Fibroblast of skin of right biceps (primary cell): ENCODE results near the gene PRKD1.
A peak's percentile ranks its signal among the peaks of the same experiment; 100 is the strongest.

Experiments
- DNase-seq: peaks from one replicate; pipeline ENCODE4 v3.0.0-alpha.2; 2013

The PRKD1 gene

DNA sequence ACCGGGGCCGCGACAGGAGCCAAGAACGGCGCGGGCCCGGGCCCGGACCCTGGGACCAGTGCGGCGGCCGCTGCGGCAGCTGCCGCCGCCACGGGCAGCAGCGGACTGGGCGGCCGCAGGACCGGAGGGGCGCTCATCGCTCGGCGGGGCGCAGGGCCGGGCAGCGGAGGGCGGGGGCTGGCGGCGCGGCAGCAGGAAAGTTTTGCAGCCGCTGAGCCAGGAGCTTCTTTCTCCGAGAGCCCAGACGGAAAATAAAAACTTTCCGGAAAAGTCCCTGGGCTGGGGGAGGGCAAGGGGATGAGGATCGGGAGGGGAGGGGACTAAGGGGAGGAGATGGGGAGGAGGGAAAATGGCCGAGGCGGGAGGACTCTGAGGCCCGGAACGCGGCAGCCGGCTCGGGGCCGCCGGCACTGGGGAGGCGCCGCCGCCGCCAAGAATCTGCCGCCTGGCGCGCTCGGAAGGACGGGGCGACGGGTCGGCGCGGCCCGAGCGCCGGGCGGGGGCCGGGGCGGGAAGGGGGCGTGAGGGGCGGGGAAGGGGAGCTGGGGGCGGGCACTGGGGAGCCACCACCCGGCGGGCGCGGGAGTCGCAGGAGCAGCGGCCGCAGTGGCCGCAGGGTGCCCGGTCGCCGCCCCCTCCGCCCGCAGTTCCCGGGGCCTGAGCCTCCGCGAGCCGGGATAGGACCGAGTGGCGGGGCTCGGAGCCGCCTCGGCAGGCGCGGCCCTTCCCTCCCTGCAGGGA is at the start of gene PRKD1:
Gene PRKD1, minus strand, starts transcription at position 472 of the 741 bp plus-strand sequence.
- DNase-seq, result peak; percentile 77

DNA sequence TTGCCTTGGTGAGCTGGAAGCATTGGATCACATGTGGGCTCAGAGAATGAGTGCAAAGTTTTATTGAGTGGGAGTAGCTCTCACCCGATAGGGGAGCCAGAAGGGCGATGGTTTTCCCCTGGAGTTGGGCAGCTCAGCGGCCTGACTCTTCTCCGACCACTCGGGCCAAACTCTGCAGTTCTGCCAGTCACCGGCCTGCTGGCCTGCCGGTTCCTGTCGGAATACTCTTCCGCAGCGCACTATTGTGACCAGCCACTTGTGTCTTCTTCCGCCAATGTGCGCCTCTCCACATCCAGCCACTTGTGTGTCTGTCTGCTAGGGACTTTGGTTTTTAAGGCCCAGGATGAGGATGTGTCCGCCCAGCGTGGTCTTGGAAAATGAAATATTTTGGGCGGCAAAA is 43.5 kb upstream of the PRKD1 start:
- no peak for DNase-seq

DNA sequence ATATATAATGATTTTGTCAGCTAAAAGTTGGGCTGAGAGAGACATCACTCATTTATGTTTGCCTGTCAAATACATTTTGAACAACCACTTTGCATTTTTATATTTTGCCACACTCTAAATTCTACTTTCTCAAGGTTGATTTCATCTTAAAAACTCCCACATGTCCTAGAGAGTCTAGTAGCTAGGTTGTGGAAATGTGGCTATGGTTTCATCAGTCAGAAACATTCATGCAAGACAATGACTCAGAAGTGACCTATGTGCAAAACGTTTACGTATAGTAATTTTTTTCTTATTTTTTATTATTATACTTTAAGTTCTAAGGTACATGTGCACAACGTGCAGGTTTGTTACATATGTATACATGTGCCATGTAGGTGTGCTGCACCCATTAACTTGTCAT is 27.4 kb upstream of the PRKD1 start:
- DNase-seq, result peak; percentile 26

- DNase-seq, result no peak
Measured at GRCh38 chr14:29953501-29953900, 25.9 kb upstream of the PRKD1 start.

DNA sequence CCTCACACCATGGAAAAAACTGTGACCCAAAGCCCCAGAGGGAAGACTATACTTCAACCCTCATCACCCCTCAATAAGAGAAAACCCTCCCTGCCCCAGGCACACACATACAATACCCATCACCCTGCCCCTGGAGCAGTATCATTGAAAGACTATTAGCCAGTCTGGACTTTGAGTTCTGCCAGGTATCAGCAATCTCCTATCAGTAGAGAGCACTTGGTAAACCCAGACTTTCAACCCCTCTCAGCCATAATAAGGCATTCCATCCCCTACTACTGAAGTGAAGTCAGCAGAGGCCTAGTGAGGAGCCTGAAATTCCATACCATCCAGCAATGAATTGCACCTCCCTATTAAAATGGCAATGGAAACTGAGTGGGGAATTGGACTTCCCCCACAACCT is 16.4 kb upstream of the PRKD1 start:
- no peak for DNase-seq

DNA sequence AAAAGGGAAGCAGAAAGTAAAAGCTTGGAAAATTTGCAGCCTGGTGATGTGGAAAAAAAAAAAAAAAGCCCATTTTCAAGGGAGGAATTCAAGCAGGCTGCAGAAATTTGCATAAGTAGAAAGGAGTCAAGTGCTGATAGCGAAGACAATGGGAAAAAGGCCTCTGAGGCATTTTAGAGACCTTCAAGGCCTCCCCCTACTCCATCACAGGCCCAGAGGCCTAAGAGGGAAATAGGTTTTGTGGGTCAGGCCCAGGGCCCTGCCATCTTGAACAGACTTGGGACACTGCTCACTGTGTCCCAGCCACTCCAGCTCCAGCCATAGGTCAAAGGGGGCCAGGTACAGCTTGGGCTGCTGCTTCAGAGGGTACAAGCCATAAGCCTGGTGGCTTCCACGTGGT is 13.8 kb upstream of the PRKD1 start:
- no peak for DNase-seq

DNA sequence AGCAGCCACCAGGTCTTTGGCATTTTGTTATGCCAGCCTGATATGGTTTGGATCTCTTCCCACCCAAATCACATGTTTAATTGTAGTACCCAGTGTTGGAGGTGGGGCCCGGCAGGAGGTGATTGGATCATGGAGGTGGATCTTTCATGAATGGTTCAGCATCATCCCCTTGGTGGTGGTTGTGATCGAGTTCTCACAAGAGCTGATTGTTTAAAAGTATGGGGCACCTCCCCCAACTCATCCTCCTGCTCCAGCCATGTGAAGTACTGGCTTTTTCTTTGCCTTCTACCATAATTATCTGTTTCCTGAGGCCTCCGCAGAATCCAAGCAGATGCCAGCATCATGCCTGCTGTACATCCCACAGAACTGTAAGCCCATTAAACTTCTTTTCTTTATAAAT is 12.8 kb upstream of the PRKD1 start:
- no peak for DNase-seq

GRCh38 chr14:29937116-29937515 is 9.5 kb upstream of the PRKD1 start:
- peak; percentile 30 for DNase-seq

DNA sequence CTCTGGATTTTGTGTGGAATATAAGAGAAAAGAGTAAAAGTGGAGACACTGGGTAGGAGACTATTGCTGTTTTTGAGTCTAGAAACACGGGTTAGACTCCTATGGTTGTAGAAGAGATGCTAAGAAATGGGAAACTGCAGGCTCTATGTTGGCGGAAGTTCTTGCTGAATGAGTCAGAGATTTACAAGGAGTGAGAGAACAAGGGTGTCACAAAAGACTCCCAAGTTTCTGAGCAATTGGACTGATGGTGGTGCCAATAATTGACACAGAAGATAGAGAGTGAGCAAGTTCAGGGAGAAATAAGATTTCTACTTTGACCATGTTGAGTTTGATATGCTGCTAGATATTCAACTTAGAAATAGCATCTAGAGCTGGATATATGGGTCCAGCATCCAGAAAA is 2.6 kb upstream of the PRKD1 start:
- DNase-seq, result peak; percentile 62

- no peak for DNase-seq
Measured at GRCh38 chr14:29928117-29928640, 532 bp upstream of the PRKD1 start.

GRCh38 chr14:29926701-29927375 is 809 bp downstream of the PRKD1 start:
- peak; percentile 48 for DNase-seq

DNA sequence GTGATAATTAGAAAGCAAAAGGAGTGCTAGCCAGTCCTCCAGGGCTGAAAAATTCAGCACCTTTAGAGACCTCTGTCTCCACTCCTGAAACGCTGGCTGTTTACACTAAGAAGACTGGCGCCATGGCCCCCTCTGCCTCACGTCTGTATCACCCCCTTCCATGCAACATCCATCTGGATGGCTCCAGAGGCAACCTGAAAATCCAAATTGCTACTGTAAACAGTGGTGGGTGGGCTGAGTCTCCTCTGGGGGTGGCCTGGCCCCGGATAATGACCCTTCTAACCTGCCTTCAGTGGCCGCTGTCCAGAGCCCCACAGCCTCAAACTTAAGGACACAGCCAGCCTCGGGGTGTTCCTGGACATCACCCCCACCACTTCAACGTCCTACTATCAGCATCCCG is 1.4 kb downstream of the PRKD1 start:
- no peak for DNase-seq

DNA sequence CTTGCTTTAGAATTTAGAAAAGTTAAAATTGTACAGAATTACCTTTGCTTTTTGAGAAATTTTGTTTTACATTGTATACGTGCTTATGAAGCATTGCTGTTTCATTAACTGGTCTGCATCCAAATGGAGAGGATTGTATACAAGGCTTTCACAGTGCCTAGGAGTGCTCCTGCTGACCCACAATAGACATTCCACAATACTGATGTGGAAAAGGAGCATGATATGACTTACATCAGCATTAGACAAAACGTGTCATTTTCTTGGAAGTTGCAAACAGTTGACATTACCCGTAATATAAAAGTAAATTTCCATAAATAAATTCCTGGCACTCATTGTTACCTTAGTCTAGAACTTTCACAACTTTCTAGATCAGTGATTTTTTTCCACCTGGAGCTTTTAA is 1.9 kb downstream of the PRKD1 start:
- DNase-seq, result peak; percentile 45

DNA sequence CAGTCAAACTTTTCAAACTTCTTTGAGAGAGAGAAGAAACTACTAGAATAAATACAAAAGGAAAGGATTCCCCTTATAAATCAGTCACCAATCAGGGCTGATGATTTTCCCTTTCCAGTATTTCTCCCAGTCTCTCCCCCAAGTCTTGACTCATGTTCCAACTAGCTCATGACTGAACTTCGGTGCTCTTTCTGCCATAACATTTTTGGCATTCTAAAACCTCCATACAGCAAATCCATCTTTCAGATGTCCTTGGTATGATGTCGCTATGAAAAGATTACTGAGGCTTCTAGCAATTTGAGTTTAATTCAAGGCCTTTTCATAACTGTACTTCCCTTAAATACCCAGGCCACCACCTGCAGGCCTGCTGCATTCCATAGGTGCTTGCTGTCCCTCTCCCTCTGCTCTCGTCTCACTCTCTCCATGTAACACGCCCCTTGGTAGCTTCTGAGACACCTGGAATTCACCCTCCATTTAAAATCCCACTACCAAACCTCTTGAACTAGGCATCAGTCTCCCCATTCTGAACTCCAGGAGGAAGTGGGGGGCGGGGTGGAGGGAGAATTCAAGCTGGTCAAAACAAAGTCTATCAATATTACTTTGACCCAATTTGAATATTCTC is 2.4 kb downstream of the PRKD1 start:
- DNase-seq, result peak; percentile 91

- DNase-seq, result no peak
Measured at GRCh38 chr14:29919845-29920244, 7.8 kb downstream of the PRKD1 start.

GRCh38 chr14:29918981-29919380 is 8.7 kb downstream of the PRKD1 start:
- DNase-seq, result no peak

DNA sequence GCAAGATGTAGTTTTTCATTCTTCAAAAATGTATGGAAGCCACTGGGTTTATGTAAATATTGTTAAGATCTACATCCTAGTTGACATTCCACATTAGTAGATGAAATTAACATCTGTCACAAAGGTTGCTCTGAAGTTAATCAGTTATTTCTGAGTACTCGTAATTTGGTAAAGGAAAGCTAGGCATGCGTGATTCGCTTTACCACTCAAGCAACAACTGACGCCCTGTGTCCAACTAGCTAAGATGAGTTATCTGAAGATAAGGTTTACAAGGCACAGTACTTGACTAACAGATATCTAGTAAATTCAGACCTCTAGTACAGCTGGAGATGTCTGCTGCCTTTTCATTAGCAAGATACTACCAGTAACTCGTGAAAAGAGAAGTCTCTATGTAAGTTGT is 14.1 kb downstream of the PRKD1 start:
- DNase-seq, result no peak

DNA sequence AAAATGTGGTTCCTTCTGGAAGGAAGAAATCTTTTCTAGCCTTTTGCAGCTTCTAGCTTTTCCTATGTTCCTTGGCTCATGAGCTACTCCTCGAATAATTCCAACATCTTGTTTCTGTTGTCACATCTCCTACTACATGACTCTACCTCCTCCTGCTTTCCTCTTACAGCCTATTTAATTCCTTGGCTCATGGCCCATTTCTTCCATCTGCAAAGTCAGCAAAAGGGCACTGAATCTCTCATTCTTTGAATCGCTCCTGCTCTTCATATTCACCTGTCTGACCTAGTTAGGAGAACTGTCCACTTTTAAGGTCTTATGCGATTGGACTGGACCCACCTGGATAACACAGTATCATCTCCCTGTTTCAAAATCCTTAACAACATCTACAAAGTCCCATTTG is 15.8 kb downstream of the PRKD1 start:
- DNase-seq, result no peak

DNA sequence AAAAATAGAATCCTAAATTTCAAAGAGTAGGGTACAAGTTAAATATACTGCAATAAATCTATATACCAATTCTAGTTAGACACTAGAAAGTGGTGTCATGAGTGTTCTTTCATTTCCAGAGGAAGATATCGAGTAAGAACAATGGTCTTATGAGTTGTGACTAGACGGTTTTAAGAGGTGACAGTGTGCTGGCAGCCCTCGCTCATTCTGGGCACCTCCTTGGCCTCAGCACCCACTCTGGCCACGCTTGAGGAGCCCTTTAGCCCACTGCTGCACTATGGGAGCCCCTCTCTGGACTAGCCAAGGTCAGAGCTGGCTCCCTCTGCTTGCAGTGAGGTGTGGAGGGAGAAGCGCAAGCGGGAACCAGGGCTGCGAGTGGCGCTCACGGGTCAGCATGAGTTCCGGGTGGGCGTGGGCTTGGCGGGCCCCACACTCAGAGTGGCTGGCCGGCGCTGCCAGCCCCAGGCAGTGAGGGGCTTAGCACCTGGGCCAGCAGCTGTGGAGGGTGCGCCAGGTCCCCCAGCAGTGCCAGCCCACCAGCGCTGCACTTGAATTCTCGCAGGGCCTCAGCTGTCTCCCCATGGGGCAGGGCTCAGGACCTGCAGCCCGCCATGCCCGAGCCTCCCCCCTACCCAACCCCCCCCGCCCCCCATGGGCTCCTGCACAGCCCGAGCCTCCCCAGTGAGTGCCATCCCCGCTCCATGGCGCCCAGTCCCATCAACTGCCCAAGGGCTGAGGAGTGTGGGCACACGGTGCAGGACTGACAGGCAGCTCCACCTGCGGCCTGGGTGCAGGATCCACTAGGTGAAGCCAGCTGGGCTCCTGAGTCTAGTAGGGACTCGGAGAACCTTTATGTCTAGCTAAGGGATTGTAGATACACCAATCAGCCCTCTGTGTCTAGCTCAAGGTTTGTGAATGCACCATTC is 18.7 kb downstream of the PRKD1 start:
- no peak for DNase-seq

GRCh38 chr14:29906256-29906870 is 21.3 kb downstream of the PRKD1 start:
- DNase-seq, result peak; percentile 50

DNA sequence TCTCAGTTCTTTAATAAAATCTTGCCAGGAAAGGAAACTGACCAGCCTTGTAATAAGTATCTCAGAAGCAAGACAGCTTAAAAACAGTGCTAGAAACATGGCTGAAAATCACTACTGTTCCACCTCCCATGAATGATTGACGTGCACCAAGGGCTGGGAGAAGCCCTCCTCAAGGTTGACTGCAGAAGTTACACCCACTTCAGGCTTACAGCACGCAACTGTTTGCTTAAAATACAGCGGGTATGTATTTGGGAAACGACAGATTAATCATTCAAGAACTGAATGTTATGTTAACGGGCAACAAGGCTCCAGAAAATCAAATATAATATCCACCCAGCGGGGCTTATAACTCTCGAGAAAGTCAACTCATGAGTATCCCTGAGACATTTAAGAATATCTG is 22.1 kb downstream of the PRKD1 start:
- DNase-seq, result no peak

DNA sequence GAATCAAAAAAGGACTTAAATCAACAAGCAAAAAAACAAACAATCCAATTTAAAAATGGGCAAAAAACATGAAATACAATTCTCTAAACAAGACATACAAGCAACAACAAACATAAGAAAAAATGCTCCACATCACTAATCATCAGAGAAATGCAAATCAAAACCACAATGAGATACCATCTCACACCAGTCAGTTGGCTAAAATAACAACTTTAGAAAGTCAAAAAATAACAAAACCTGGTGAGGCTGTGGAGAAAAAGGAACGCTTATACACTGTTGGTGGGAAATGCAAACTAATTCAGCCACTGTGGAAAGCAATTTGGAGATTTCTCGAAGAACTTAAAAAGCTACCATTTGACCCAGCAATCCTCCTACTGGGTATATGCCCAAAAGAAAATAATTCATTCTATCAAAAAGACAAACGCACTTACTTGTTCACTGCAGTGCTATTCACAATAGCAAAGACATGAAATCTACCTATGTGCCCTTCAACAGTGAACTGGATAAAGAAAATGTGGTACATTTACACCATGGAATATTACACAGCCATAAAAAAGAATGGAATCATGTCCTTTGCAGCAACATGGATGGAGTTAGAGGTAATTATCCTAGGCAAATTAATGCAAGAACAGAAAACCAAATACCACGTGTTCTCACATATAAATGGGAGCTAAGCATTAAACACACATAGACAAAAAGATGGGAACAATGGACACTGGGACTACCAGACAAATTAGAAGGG is 26.9 kb downstream of the PRKD1 start:
- no peak for DNase-seq
